Parathyroid adenoma (tissue), 2 donors: Measurements from ENCODE around the gene DNAH8.

ENCODE experiments used
- H2AFZ ChIP-seq: fragments of 300-600 bp; sonication (generic); one replicate; pipeline ENCODE4 v1.7.0; 2017; ENCODE audit warnings: antibody characterized with exemption, mild to moderate bottlenecking
- H3K27ac ChIP-seq: fragments of 300-600 bp; sonication (generic); one replicate; pipeline ENCODE4 v1.7.0; 2017
- H3K27me3 ChIP-seq: fragments of 300-600 bp; sonication (generic); one replicate; pipeline ENCODE4 v1.7.0; 2017; ENCODE audit warnings: low read length; ENCODE audit not compliant: control insufficient read depth, insufficient read depth
- H3K36me3 ChIP-seq: fragments of 300-600 bp; sonication (generic); one replicate; pipeline ENCODE4 v1.7.0; 2017; ENCODE audit warnings: low read length; ENCODE audit not compliant: control insufficient read depth, insufficient read depth
- H3K4me1 ChIP-seq: fragments of 300-600 bp; sonication (generic); one replicate; pipeline ENCODE4 v1.7.0; 2017; ENCODE audit warnings: control low read depth
- H3K4me2 ChIP-seq: fragments of 300-600 bp; sonication (generic); one replicate; pipeline ENCODE4 v1.7.0; 2017; ENCODE audit warnings: low read length
- H3K4me3 ChIP-seq: fragments of 300-600 bp; sonication (generic); one replicate; pipeline ENCODE4 v1.7.0; 2017; ENCODE audit warnings: low read depth, low read length
- H3K79me2 ChIP-seq: fragments of 300-600 bp; sonication (generic); one replicate; pipeline ENCODE4 v1.7.0; 2017; ENCODE audit warnings: control low read depth
- H3K9ac ChIP-seq: fragments of 300-600 bp; sonication (generic); one replicate; pipeline ENCODE4 v1.7.0; 2017; ENCODE audit warnings: mild to moderate bottlenecking
- H3K9me3 ChIP-seq: fragments of 300-600 bp; sonication (generic); one replicate; pipeline ENCODE4 v1.7.0; 2017; ENCODE audit warnings: low read length; ENCODE audit not compliant: control insufficient read depth
- CTCF ChIP-seq: fragments of 300-600 bp; sonication (generic); IDR thresholded peaks from one replicate; pipeline ENCODE4 v1.7.0; 2017; ENCODE audit warnings: antibody characterized with exemption, mild to moderate bottlenecking
- donor health status: primary hyperparathyroidism.

DNAH8 gene

GRCh38 chr6:38853236-38853635 is 138.1 kb downstream of the DNAH8 start:
- Histone ChIP-seq H3K4me3 (no peak overlapping the region), H3K27ac (no peak overlapping the region), H3K27me3 (no peaks in the 10 kb centered on the region), H3K36me3 (no peaks in the 10 kb centered on the region), H2AFZ (no peak overlapping the region), H3K4me1 (no peaks in the 10 kb centered on the region), H3K79me2 (no peaks in the 10 kb centered on the region), H3K4me2 (no peak overlapping the region), H3K9ac (no peak overlapping the region), H3K9me3 (no peaks in the 10 kb centered on the region)
- TF ChIP-seq CTCF: no peak

- Histone ChIP-seq H3K4me1 (no peaks in the 10 kb centered on the region), H3K9ac (no peak overlapping the region), H3K36me3 (no peaks in the 10 kb centered on the region), H3K27ac (no peak overlapping the region), H3K79me2 (no peaks in the 10 kb centered on the region), H2AFZ (no peak overlapping the region), H3K4me3 (no peak overlapping the region), H3K27me3 (no peaks in the 10 kb centered on the region), H3K4me2 (no peak overlapping the region), H3K9me3 (no peaks in the 10 kb centered on the region)
- no peak for TF ChIP-seq CTCF
These were observed 141.4 kb downstream of the DNAH8 start for GRCh38 chr6:38856492-38856891.

GRCh38 chr6:38857815-38858214 is 142.7 kb downstream of the DNAH8 start:
- no peak overlapping the region for H3K4me2 ChIP-seq
- H3K9me3 ChIP-seq: no peaks in the 10 kb centered on the region
- no peak for TF ChIP-seq CTCF
- no peak overlapping the region for H3K9ac ChIP-seq
- H3K27me3 ChIP-seq: no peaks in the 10 kb centered on the region
- no peaks in the 10 kb centered on the region for H3K36me3 ChIP-seq
- H2AFZ ChIP-seq: no peak overlapping the region
- H3K27ac ChIP-seq: no peak overlapping the region
- no peaks in the 10 kb centered on the region for H3K79me2 ChIP-seq
- no peak overlapping the region for H3K4me3 ChIP-seq
- no peaks in the 10 kb centered on the region for H3K4me1 ChIP-seq

- Histone ChIP-seq H3K4me1 (no peaks in the 10 kb centered on the region), H3K27ac (no peak overlapping the region), H3K4me2 (no peak overlapping the region), H3K9ac (no peak overlapping the region), H3K36me3 (no peaks in the 10 kb centered on the region), H3K79me2 (no peaks in the 10 kb centered on the region), H3K4me3 (no peak overlapping the region), H3K27me3 (no peaks in the 10 kb centered on the region), H3K9me3 (no peaks in the 10 kb centered on the region), H2AFZ (no peak overlapping the region)
- TF ChIP-seq CTCF: no peak
These were observed 144.9 kb downstream of the DNAH8 start for GRCh38 chr6:38860041-38860440.

- no peak overlapping the region for H2AFZ ChIP-seq
- H3K9ac ChIP-seq: no peak overlapping the region
- H3K36me3 ChIP-seq: no peaks in the 10 kb centered on the region
- no peaks in the 10 kb centered on the region for H3K79me2 ChIP-seq
- H3K9me3 ChIP-seq: no peaks in the 10 kb centered on the region
- H3K4me1 ChIP-seq: no peaks in the 10 kb centered on the region
- no peak for TF ChIP-seq CTCF
- H3K27me3 ChIP-seq: no peaks in the 10 kb centered on the region
- no peak overlapping the region for H3K27ac ChIP-seq
- no peak overlapping the region for H3K4me2 ChIP-seq
- no peak overlapping the region for H3K4me3 ChIP-seq
These were observed 146.9 kb downstream of the DNAH8 start for GRCh38 chr6:38861926-38862401.
